T-helper 2 cell treated with Interferon-gamma antibody and Interleukin-4, amounts not matched to agents 5 μg/mL and 100 μg/mL, for 36 hours (primary cell): ENCODE measurements around the gene CHMP6.

ENCODE experiments used
- DNase-seq: peaks from one replicate; pipeline ENCODE4 v3.0.0; 2021; ENCODE audit warnings: low spot score
- H3K27ac Mint-ChIP-seq: one replicate; pipeline ENCODE4 v1.8.0; 2021; ENCODE audit warnings: mild to moderate bottlenecking, mixed read lengths
- H3K27me3 Mint-ChIP-seq: one replicate; pipeline ENCODE4 v1.8.0; 2021; ENCODE audit warnings: low read depth, mixed read lengths
- H3K36me3 Mint-ChIP-seq: one replicate; pipeline ENCODE4 v1.8.0; 2021; ENCODE audit warnings: low read depth, mixed read lengths
- H3K4me1 Mint-ChIP-seq: one replicate; pipeline ENCODE4 v1.8.0; 2021; ENCODE audit warnings: low read depth, mixed read lengths
- H3K4me3 Mint-ChIP-seq: one replicate; pipeline ENCODE4 v1.8.0; 2022; ENCODE audit warnings: mild to moderate bottlenecking, moderate library complexity, mixed read lengths
- H3K9me3 Mint-ChIP-seq: one replicate; pipeline ENCODE4 v1.8.0; 2021; ENCODE audit warnings: mixed read lengths

Gene CHMP6

GRCh38 chr17:81000334-81000630, 8.6 kb downstream of the CHMP6 start:
- peaks cover 15% of the 10 kb centered on the region for H3K36me3 Mint-ChIP-seq
- peaks cover 25% of the 10 kb centered on the region for H3K27me3 Mint-ChIP-seq
- H3K4me1 Mint-ChIP-seq: peaks cover 9% of the 10 kb centered on the region
- H3K27ac Mint-ChIP-seq: no peak overlapping the region
- no peak for DNase-seq
- H3K9me3 Mint-ChIP-seq: no peaks in the 10 kb centered on the region
- H3K4me3 Mint-ChIP-seq: no peak overlapping the region

- DNase-seq: no peak
- Mint-ChIP-seq H3K27ac (no peak overlapping the region), H3K27me3 (peaks cover 25% of the 10 kb centered on the region), H3K36me3 (peaks cover 10% of the 10 kb centered on the region), H3K9me3 (no peaks in the 10 kb centered on the region), H3K4me1 (peaks cover 9% of the 10 kb centered on the region), H3K4me3 (no peak overlapping the region)
These were observed 9.2 kb downstream of the CHMP6 start for GRCh38 chr17:81000631-81001357.

GRCh38 chr17:81002013-81002384, 10.4 kb downstream of the CHMP6 start:
- no peak for DNase-seq
- Mint-ChIP-seq H3K36me3 (peaks cover 8% of the 10 kb centered on the region), H3K27ac (no peak overlapping the region), H3K27me3 (peaks cover 35% of the 10 kb centered on the region), H3K4me3 (no peak overlapping the region), H3K9me3 (no peaks in the 10 kb centered on the region), H3K4me1 (peaks cover 9% of the 10 kb centered on the region)

- DNase-seq: no peak
- peak overlapping the region; percentile 45 for H3K4me3 Mint-ChIP-seq
- peaks cover 40% of the 10 kb centered on the region for H3K27me3 Mint-ChIP-seq
These were observed 11.0 kb downstream of the CHMP6 start for GRCh38 chr17:81002409-81003361.

GRCh38 chr17:81003711-81004475, 12.3 kb downstream of the CHMP6 start:
- DNase-seq: no peak
- no peaks in the 10 kb centered on the region for H3K9me3 Mint-ChIP-seq
- H3K27me3 Mint-ChIP-seq: peaks cover 45% of the 10 kb centered on the region
- peaks cover under 1% of the 10 kb centered on the region for H3K36me3 Mint-ChIP-seq
- no peak overlapping the region for H3K27ac Mint-ChIP-seq
- H3K4me3 Mint-ChIP-seq: peak overlapping the region; percentile 46
- H3K4me1 Mint-ChIP-seq: peaks cover 9% of the 10 kb centered on the region

More at GRCh38 chr17:81002409-81003361, 11.0 kb downstream of the CHMP6 start:
- peaks cover 3% of the 10 kb centered on the region for H3K36me3 Mint-ChIP-seq
- peaks cover 9% of the 10 kb centered on the region for H3K4me1 Mint-ChIP-seq
- H3K27ac Mint-ChIP-seq: no peak overlapping the region
- no peaks in the 10 kb centered on the region for H3K9me3 Mint-ChIP-seq

- Mint-ChIP-seq H3K9me3 (peaks cover 11% of the 10 kb centered on the region), H3K36me3 (peaks cover 6% of the 10 kb centered on the region), H3K27ac (no peak overlapping the region), H3K4me3 (no peak overlapping the region), H3K4me1 (peaks cover 9% of the 10 kb centered on the region), H3K27me3 (peaks cover 46% of the 10 kb centered on the region)
- DNase-seq: no peak
These were observed 15.2 kb downstream of the CHMP6 start for GRCh38 chr17:81006891-81007290.

GRCh38 chr17:81008140-81008539, 16.5 kb downstream of the CHMP6 start:
- Mint-ChIP-seq H3K4me1 (peaks cover 9% of the 10 kb centered on the region), H3K9me3 (peaks cover 13% of the 10 kb centered on the region), H3K27ac (no peak overlapping the region), H3K27me3 (peaks cover 37% of the 10 kb centered on the region), H3K4me3 (no peak overlapping the region), H3K36me3 (peaks cover 6% of the 10 kb centered on the region)
- DNase-seq: no peak

- Mint-ChIP-seq H3K27ac (no peak overlapping the region), H3K27me3 (peaks cover 31% of the 10 kb centered on the region), H3K4me1 (peaks cover 5% of the 10 kb centered on the region), H3K4me3 (no peak overlapping the region), H3K36me3 (peaks cover 6% of the 10 kb centered on the region), H3K9me3 (peaks cover 13% of the 10 kb centered on the region)
- no peak for DNase-seq
These were observed 17.5 kb downstream of the CHMP6 start for GRCh38 chr17:81009136-81009535.

- peaks cover 13% of the 10 kb centered on the region for H3K9me3 Mint-ChIP-seq
- H3K36me3 Mint-ChIP-seq: peaks cover 9% of the 10 kb centered on the region
- no peak for DNase-seq
- peaks cover 23% of the 10 kb centered on the region for H3K27me3 Mint-ChIP-seq
- H3K4me1 Mint-ChIP-seq: no peaks in the 10 kb centered on the region
- peak overlapping the region; percentile 37 for H3K27ac Mint-ChIP-seq
- H3K4me3 Mint-ChIP-seq: no peak overlapping the region
These were observed 19.3 kb downstream of the CHMP6 start for GRCh38 chr17:81010935-81011334.

GRCh38 chr17:81011951-81012350, 20.3 kb downstream of the CHMP6 start:
- peaks cover 15% of the 10 kb centered on the region for H3K27me3 Mint-ChIP-seq
- H3K4me1 Mint-ChIP-seq: peaks cover 3% of the 10 kb centered on the region
- H3K9me3 Mint-ChIP-seq: peaks cover 21% of the 10 kb centered on the region
- H3K4me3 Mint-ChIP-seq: no peak overlapping the region
- peaks cover 17% of the 10 kb centered on the region for H3K36me3 Mint-ChIP-seq
- H3K27ac Mint-ChIP-seq: no peak overlapping the region
- DNase-seq: no peak

GRCh38 chr17:81012574-81013447, 21.2 kb downstream of the CHMP6 start:
- H3K27ac Mint-ChIP-seq: no peak overlapping the region

GRCh38 chr17:81013642-81014041, 22.0 kb downstream of the CHMP6 start:
- H3K4me3 Mint-ChIP-seq: no peak overlapping the region
- DNase-seq: no peak
- H3K27me3 Mint-ChIP-seq: peaks cover 4% of the 10 kb centered on the region
- peaks cover 22% of the 10 kb centered on the region for H3K9me3 Mint-ChIP-seq
- H3K36me3 Mint-ChIP-seq: peaks cover 17% of the 10 kb centered on the region
- H3K4me1 Mint-ChIP-seq: peaks cover 12% of the 10 kb centered on the region
- H3K27ac Mint-ChIP-seq: no peak overlapping the region

More at GRCh38 chr17:81012574-81013447, 21.2 kb downstream of the CHMP6 start:
- no peak for DNase-seq
- Mint-ChIP-seq H3K4me3 (no peak overlapping the region), H3K36me3 (peaks cover 17% of the 10 kb centered on the region), H3K27me3 (peaks cover 8% of the 10 kb centered on the region), H3K9me3 (peaks cover 22% of the 10 kb centered on the region), H3K4me1 (peaks cover 5% of the 10 kb centered on the region)

- Mint-ChIP-seq H3K4me1 (peaks cover 23% of the 10 kb centered on the region), H3K4me3 (no peak overlapping the region), H3K36me3 (peaks cover 17% of the 10 kb centered on the region), H3K9me3 (peaks cover 21% of the 10 kb centered on the region), H3K27ac (no peak overlapping the region), H3K27me3 (peaks cover 4% of the 10 kb centered on the region)
- no peak for DNase-seq
These were observed 23.5 kb downstream of the CHMP6 start for GRCh38 chr17:81015136-81015535.
